ENCODE measurements around the gene PIF1. TPM values are rescaled to one million over a fixed set of nuclear protein-coding genes. Genes with fewer than 3 reads are reported as not detected.

Gene PIF1
- total RNA-seq, 1 experiment from 2014 or later = 45.8 TPM

DNA sequence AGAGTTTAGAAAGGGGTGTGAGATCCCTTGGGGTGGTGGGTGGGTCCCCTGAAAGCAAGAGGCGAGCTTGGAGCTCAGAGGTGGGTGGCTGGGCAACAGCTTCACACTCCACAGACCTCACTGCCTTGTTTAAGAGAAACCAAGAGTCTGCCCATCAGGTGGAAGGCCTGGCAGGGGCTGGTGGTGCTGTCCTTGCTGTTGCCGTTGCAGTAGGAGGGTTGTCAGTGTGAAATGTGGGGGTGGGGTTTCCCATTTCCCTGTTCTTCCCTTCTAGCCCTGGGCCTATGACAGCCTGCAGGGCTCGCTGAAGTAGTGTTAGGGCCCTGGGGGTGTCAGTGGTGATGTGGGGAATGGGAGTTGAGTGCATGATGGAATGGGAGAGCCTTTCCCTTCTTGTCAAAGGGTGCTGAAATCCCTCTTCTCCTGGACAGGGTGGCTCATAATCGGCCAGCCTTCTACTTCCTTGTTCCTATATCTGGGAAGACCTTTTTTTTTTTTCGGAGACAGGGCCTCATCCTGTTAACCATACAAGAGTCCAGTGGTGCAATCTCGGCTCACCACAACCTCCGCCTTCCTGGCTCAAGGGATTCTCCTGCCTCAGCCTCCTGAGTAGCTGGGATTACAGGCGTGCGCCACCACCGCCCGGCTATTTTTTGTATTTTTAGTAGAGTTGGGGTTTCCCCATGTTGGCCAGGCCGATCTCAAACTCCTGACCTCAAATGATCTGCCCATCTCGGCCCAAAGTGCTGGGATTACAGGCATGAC lies 20.6 kb upstream of the PIF1 start:
- POLR2A ChIA-PET = no interaction called here
- peaks cover 5% of the 10 kb centered on the region; the same call in 1 of the 2 replicates for H3K4me1 ChIP-seq
- no peak for DNase-seq
- H3K27me3 ChIP-seq (replicated peaks; ENCODE audit: control insufficient read depth, insufficient read depth, low read length) = no peaks in the 10 kb centered on the region
- Mint-ChIP-seq H3K27me3 (ENCODE audit: insufficient read depth, unreplicated experiment) (no peaks in the 10 kb centered on the region), H3K27ac (ENCODE audit: unreplicated experiment) (no peak overlapping the region), H3K4me3 (ENCODE audit: unreplicated experiment) (no peak overlapping the region), H3K36me3 (ENCODE audit: insufficient read depth, unreplicated experiment) (peaks cover 30% of the 10 kb centered on the region), H3K4me1 (ENCODE audit: low read depth, unreplicated experiment) (peaks cover 20% of the 10 kb centered on the region), H3K9me3 (ENCODE audit: unreplicated experiment) (no peaks in the 10 kb centered on the region)
- H3K4me3 ChIP-seq (ENCODE audit: low read depth, low read length) = no peak overlapping the region
- CTCF ChIA-PET = interaction anchor here (1.9 kb wide), 1 partner anchor 11 kb away, joined by 4 read pairs; no protein-coding TSS in a partner anchor
- no peaks in the 10 kb centered on the region for H3K36me3 ChIP-seq (ENCODE audit: control insufficient read depth, insufficient read depth, low read length)
- intact Hi-C loops (cut with micrococcal nuclease; ENCODE audit: unreplicated experiment) = no loop called here
- TF ChIP-seq, protein P1, sequence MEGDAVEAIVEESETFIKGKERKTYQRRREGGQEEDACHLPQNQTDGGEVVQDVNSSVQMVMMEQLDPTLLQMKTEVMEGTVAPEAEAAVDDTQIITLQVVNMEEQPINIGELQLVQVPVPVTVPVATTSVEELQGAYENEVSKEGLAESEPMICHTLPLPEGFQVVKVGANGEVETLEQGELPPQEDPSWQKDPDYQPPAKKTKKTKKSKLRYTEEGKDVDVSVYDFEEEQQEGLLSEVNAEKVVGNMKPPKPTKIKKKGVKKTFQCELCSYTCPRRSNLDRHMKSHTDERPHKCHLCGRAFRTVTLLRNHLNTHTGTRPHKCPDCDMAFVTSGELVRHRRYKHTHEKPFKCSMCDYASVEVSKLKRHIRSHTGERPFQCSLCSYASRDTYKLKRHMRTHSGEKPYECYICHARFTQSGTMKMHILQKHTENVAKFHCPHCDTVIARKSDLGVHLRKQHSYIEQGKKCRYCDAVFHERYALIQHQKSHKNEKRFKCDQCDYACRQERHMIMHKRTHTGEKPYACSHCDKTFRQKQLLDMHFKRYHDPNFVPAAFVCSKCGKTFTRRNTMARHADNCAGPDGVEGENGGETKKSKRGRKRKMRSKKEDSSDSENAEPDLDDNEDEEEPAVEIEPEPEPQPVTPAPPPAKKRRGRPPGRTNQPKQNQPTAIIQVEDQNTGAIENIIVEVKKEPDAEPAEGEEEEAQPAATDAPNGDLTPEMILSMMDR (IDR thresholded peaks at IDR 0.05; ENCODE audit: insufficient read depth in 1 of 2, low read depth in 1 of 2, low read length in 1 of 2, severe bottlenecking in 1 of 2, unreplicated experiment in 1 of 2) = no peak
- BruUV-seq (replicated peaks) = no TSS peak
- no peaks in the 10 kb centered on the region for H3K9me3 ChIP-seq

DNA sequence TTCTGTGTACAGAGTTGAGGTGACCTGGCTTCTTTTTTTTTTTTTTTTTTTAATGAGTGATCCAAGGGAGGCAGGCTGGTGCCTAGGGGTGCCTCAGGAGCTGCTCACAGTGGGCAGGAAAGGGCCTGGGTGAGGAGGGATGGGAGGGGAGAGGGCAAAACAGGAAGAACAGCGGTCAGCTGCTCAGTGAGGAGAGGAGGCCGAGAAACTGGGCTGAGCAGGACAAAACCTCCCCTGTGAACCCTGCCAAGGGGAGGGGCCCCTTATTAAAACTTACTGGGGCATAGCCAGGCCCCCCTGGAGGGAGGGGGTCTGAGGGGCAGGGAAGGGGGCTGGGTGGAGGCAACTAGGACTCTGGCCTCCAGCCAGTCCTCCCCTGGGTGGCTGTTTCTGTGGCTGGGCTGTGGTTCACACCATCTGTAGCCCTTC lies 19.8 kb upstream of the PIF1 start:
- no peak overlapping the region for H3K4me3 Mint-ChIP-seq (ENCODE audit: unreplicated experiment)
- H3K9me3 ChIP-seq = no peaks in the 10 kb centered on the region
- CTCF ChIA-PET = interaction anchor here (1.9 kb wide), 1 partner anchor 10 kb away, joined by 4 read pairs; no protein-coding TSS in a partner anchor
- no peak overlapping the region for H3K4me3 ChIP-seq (ENCODE audit: low read depth, low read length)
- H3K36me3 Mint-ChIP-seq (ENCODE audit: insufficient read depth, unreplicated experiment) = peaks cover 25% of the 10 kb centered on the region
- H3K27ac Mint-ChIP-seq (ENCODE audit: unreplicated experiment) = no peak overlapping the region
- intact Hi-C loops (cut with micrococcal nuclease; ENCODE audit: unreplicated experiment) = no loop called here
- peaks cover 27% of the 10 kb centered on the region for H3K4me1 Mint-ChIP-seq (ENCODE audit: low read depth, unreplicated experiment)
- DNase-seq = no peak
- H3K9me3 Mint-ChIP-seq (ENCODE audit: unreplicated experiment) = no peaks in the 10 kb centered on the region
- TF ChIP-seq, protein P1 (IDR thresholded peaks at IDR 0.05; ENCODE audit: insufficient read depth in 1 of 2, low read depth in 1 of 2, low read length in 1 of 2, severe bottlenecking in 1 of 2, unreplicated experiment in 1 of 2) = no peak
- H3K4me1 ChIP-seq = peaks cover 5% of the 10 kb centered on the region; the same call in 1 of the 2 replicates
- POLR2A ChIA-PET = no interaction called here
- no peaks in the 10 kb centered on the region for H3K27me3 ChIP-seq (replicated peaks; ENCODE audit: control insufficient read depth, insufficient read depth, low read length)
- no peaks in the 10 kb centered on the region for H3K27me3 Mint-ChIP-seq (ENCODE audit: insufficient read depth, unreplicated experiment)
- BruUV-seq (replicated peaks) = no TSS peak
- H3K36me3 ChIP-seq (ENCODE audit: control insufficient read depth, insufficient read depth, low read length) = no peaks in the 10 kb centered on the region

DNA sequence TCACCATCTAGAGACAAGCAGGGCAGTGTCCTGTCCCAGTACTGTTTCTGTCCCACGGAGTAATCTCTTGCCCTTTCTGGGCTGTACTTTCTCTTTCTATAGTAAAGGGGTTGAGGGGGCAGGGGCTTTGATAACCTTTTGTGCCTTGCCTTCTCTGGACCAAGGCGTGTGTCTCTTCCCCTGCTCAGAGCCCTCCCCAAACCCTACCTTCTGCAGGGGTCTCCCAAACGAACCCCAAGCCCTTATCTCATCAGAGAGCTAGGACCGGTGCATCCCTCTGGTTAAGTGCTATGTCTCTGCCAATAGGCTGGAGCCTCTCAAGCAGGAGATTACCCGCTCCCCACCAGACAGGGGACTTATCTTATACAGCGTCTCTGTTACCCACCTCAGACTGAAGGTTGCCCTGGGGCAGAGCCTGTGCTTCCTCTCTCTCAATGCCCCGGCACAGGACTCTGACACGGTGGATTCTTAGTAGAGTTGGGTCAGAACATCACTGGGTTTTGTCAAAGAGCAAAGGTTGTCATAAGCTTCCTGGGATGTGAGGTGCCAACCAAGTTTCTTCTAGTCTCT lies 19.2 kb upstream of the PIF1 start:
- no peak for DNase-seq
- Mint-ChIP-seq H3K36me3 (ENCODE audit: insufficient read depth, unreplicated experiment) (peaks cover 24% of the 10 kb centered on the region), H3K4me3 (ENCODE audit: unreplicated experiment) (no peak overlapping the region), H3K9me3 (ENCODE audit: unreplicated experiment) (no peaks in the 10 kb centered on the region), H3K27me3 (ENCODE audit: insufficient read depth, unreplicated experiment) (no peaks in the 10 kb centered on the region), H3K4me1 (ENCODE audit: low read depth, unreplicated experiment) (peaks cover 28% of the 10 kb centered on the region), H3K27ac (ENCODE audit: unreplicated experiment) (no peak overlapping the region)
- Histone ChIP-seq H3K4me3 (ENCODE audit: low read depth, low read length) (no peak overlapping the region), H3K9me3 (no peaks in the 10 kb centered on the region), H3K4me1 (peaks cover 5% of the 10 kb centered on the region; the same call in 1 of the 2 replicates), H3K27me3 (replicated peaks; ENCODE audit: control insufficient read depth, insufficient read depth, low read length) (no peaks in the 10 kb centered on the region), H3K36me3 (ENCODE audit: control insufficient read depth, insufficient read depth, low read length) (no peaks in the 10 kb centered on the region)
- TF ChIP-seq, protein P1 (IDR thresholded peaks at IDR 0.05; ENCODE audit: insufficient read depth in 1 of 2, low read depth in 1 of 2, low read length in 1 of 2, severe bottlenecking in 1 of 2, unreplicated experiment in 1 of 2) = no peak
- intact Hi-C loops (cut with micrococcal nuclease; ENCODE audit: unreplicated experiment) = loop anchor here (5.0 kb wide), 1 partner anchor 48 kb away; no protein-coding TSS in a partner anchor
- ChIA-PET POLR2A (no interaction called here), CTCF (interaction anchor here (1.9 kb wide), 1 partner anchor 9 kb away, joined by 4 read pairs; no protein-coding TSS in a partner anchor)
- no TSS peak for BruUV-seq (replicated peaks)

Measured in Caco-2 (cell line).